BE2C (cell line): Measurements from ENCODE around the gene COPS7A.

Experiments used
- DNase-seq: peaks from one replicate; pipeline ENCODE4 v3.0.0-alpha.2; 2020
- H3K27me3 ChIP-seq: fragments of 250-450 bp; sonication (Bioruptor Pico); 2 replicates; pipeline ENCODE4 v1.5.1; 2020; ENCODE audit warnings: mild to moderate bottlenecking
- H3K36me3 ChIP-seq: fragments of 250-450 bp; sonication (Bioruptor Pico); 2 replicates; pipeline ENCODE4 v1.5.1; 2020; ENCODE audit warnings: mild to moderate bottlenecking
- H3K4me1 ChIP-seq: fragments of 250-450 bp; sonication (Bioruptor Pico); 2 replicates; pipeline ENCODE4 v1.5.1; 2020
- H3K4me3 ChIP-seq: 2 replicates; pipeline ENCODE4 v1.5.1; 2011; ENCODE audit warnings: low read depth, low read length
- H3K9me3 ChIP-seq: fragments of 250-450 bp; sonication (Bioruptor Pico); 2 replicates; pipeline ENCODE4 v1.5.1; 2020
- TF ChIP-seq, protein P1 (sequence below): IDR thresholded peaks from 2 replicates; pipeline ENCODE4 v1.5.1; 2012; ENCODE audit warnings: mild to moderate bottlenecking, low read depth, low read length

The COPS7A gene

DNA sequence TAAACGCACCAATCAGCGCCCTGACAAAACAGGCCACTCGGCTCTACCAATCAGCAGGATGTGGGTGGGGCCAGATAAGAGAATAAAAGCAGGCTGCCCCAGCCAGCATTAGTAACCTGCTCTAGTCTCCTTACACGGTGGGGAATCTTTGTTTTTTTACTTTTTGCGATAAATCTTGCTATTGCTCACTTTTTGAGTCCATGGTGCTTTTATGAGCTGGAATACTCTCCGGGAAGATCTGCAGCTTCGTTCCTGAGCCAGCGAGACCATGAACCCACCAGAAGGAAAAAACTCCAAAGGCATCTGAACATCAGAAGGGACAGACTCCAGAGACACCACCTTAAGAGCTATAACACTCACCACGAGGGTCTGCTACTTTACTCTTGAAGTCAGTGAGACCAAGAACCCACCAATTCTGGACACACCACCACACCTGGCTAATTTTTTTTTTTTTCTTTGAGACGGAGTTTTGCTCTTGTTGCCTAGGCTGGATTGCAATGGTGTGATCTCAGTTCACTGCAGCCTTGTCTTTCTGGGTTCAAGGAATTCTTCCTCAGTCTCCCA, 6.9 kb upstream of the COPS7A start:
- Histone ChIP-seq H3K4me3 (no peak overlapping the region), H3K4me1 (no peaks in the 10 kb centered on the region), H3K27me3 (no peaks in the 10 kb centered on the region), H3K36me3 (no peaks in the 10 kb centered on the region), H3K9me3 (no peaks in the 10 kb centered on the region)
- TF ChIP-seq, protein P1, sequence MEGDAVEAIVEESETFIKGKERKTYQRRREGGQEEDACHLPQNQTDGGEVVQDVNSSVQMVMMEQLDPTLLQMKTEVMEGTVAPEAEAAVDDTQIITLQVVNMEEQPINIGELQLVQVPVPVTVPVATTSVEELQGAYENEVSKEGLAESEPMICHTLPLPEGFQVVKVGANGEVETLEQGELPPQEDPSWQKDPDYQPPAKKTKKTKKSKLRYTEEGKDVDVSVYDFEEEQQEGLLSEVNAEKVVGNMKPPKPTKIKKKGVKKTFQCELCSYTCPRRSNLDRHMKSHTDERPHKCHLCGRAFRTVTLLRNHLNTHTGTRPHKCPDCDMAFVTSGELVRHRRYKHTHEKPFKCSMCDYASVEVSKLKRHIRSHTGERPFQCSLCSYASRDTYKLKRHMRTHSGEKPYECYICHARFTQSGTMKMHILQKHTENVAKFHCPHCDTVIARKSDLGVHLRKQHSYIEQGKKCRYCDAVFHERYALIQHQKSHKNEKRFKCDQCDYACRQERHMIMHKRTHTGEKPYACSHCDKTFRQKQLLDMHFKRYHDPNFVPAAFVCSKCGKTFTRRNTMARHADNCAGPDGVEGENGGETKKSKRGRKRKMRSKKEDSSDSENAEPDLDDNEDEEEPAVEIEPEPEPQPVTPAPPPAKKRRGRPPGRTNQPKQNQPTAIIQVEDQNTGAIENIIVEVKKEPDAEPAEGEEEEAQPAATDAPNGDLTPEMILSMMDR = no peak
- no peak for DNase-seq

DNA sequence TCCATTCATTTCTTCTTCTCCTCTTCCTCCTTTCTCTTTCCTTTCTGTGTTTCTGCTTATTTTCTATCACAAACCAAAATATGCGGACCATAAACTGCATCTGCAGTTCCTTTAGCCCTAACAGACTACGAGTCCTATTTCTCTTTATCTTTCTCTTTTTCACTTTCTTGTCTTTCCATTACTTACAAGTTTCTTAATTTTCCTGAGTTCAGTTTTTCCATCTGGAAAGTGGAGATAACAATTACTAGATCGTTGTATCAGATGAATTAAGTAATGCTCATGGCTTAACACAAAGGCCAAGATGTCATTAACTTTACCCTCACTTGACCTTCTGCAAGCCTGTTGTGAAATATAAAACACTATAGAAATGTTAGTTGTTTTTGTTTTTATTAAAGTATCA, 983 bp upstream of the COPS7A start:
- DNase-seq = no peak
- Histone ChIP-seq H3K27me3 (no peaks in the 10 kb centered on the region), H3K9me3 (no peaks in the 10 kb centered on the region), H3K4me3 (peak overlapping the region; percentile 88), H3K4me1 (no peaks in the 10 kb centered on the region), H3K36me3 (peaks cover 6% of the 10 kb centered on the region; the same call in 1 of the 2 replicates)
- TF ChIP-seq, protein P1 = no peak

GRCh38 chr12:6724409-6724797, 557 bp downstream of the COPS7A start:
- no peaks in the 10 kb centered on the region for H3K4me1 ChIP-seq
- H3K27me3 ChIP-seq = no peaks in the 10 kb centered on the region
- DNase-seq = peak; percentile 18
- peak overlapping the region; percentile 88 for H3K4me3 ChIP-seq
- H3K36me3 ChIP-seq = peaks cover 11% of the 10 kb centered on the region; the same call in 1 of the 2 replicates
- TF ChIP-seq, protein P1 = no peak
- no peaks in the 10 kb centered on the region for H3K9me3 ChIP-seq

- H3K9me3 ChIP-seq = no peaks in the 10 kb centered on the region
- no peaks in the 10 kb centered on the region for H3K4me1 ChIP-seq
- DNase-seq = no peak
- TF ChIP-seq, protein P1 = no peak
- no peaks in the 10 kb centered on the region for H3K27me3 ChIP-seq
- H3K4me3 ChIP-seq = no peak overlapping the region
- peaks cover 17% of the 10 kb centered on the region for H3K36me3 ChIP-seq
These were observed 1.5 kb downstream of the COPS7A start for GRCh38 chr12:6725350-6725749.

- H3K9me3 ChIP-seq = no peaks in the 10 kb centered on the region
- DNase-seq = no peak
- H3K27me3 ChIP-seq = no peaks in the 10 kb centered on the region
- TF ChIP-seq, protein P1 = no peak
- no peaks in the 10 kb centered on the region for H3K4me1 ChIP-seq
- peaks cover 28% of the 10 kb centered on the region for H3K36me3 ChIP-seq
- H3K4me3 ChIP-seq = no peak overlapping the region
These were observed 5.3 kb downstream of the COPS7A start for GRCh38 chr12:6729186-6729585.

GRCh38 chr12:6730169-6730568, 6.3 kb downstream of the COPS7A start:
- H3K9me3 ChIP-seq = no peaks in the 10 kb centered on the region
- H3K27me3 ChIP-seq = no peaks in the 10 kb centered on the region
- no peaks in the 10 kb centered on the region for H3K4me1 ChIP-seq
- H3K36me3 ChIP-seq = peaks cover 28% of the 10 kb centered on the region
- no peak overlapping the region for H3K4me3 ChIP-seq
- TF ChIP-seq, protein P1 = no peak
- DNase-seq = no peak
